Lower leg skin (tissue), 4 donors: ENCODE measurements around the gene CFAP65. TPM values are rescaled to one million over a fixed set of nuclear protein-coding genes. Genes with fewer than 3 reads are reported as not detected.

ENCODE experiments used
- DNase-seq, 2 donors: peaks; one replicate each; pipeline ENCODE4 v3.0.0-alpha.2; 2019; ENCODE audit warnings: low spot score in 2 of 2
- H3K4me3 ChIP-seq: fragments of 200-600 bp; sonication (generic); 2 replicates; pipeline ENCODE4 v1.5.1; 2017; ENCODE audit warnings: mild to moderate bottlenecking, low read depth; ENCODE audit not compliant: poor library complexity, severe bottlenecking
- CTCF ChIP-seq, 3 donors: fragments of 450-650 bp; IDR thresholded peaks; one replicate each; pipeline ENCODE4 v1.5.1; 2016; ENCODE audit warnings: antibody characterized with exemption in 3 of 3, mild to moderate bottlenecking in 3 of 3, moderate library complexity in 2 of 3
- POLR2A ChIP-seq, 2 donors: fragments of 450-650 bp; IDR thresholded peaks; one replicate each; pipeline ENCODE4 v1.6.1; 2016 to 2017; ENCODE audit warnings: antibody characterized with exemption in 2 of 2, mild to moderate bottlenecking in 1 of 2, moderate library complexity in 1 of 2
- WGBS, 2 donors: methylation state at CpG; one replicate each; pipeline ENCODE4 v1.1.5; 2018; 5-methylcytosine and 5-hydroxymethylcytosine counted together
- intact Hi-C: fragments of 100-400 bp; cut with DNase I; formaldehyde crosslinking; loops from one replicate; pipeline ENCODE4 v1.15.0; 2023; ENCODE audit warnings: low total_unique reads
- total RNA-seq, 4 donors: library from RNA; depleted of rRNA; stranded (reverse); fragments of >200 nt; gene quantifications; one replicate each; pipeline ENCODE4 v1.1.0, GENCODE V29; 2016

CFAP65 gene
- total RNA-seq, 4 donors from 2014 or later, result not detected

- DNase-seq, result no peak
- TF ChIP-seq POLR2A (IDR thresholded peaks at IDR 0.05) (no peak), CTCF (IDR thresholded peaks at IDR 0.05) (no peak)
- no peak overlapping the region for H3K4me3 ChIP-seq
- intact Hi-C loops, result no loop called here
Measured at GRCh38 chr2:219086196-219086595, 44.9 kb upstream of the CFAP65 start.

- TF ChIP-seq POLR2A (IDR thresholded peaks at IDR 0.05) (no peak), CTCF (IDR thresholded peaks at IDR 0.05) (no peak)
- H3K4me3 ChIP-seq, result no peak overlapping the region
- intact Hi-C loops, result no loop called here
- no peak for DNase-seq
Measured at GRCh38 chr2:219084791-219085190, 43.5 kb upstream of the CFAP65 start.

GRCh38 chr2:219082332-219082958 is 41.1 kb upstream of the CFAP65 start:
- DNase-seq, result no peak
- WGBS, 2 donors, result 74 to 75% methylated on average over 5 of the region's 5 CpGs
- no peak for TF ChIP-seq POLR2A (IDR thresholded peaks at IDR 0.05)
- no peak for TF ChIP-seq CTCF (IDR thresholded peaks at IDR 0.05)
- intact Hi-C loops, result no loop called here
- H3K4me3 ChIP-seq, result no peak overlapping the region

GRCh38 chr2:219081701-219082331 is 40.5 kb upstream of the CFAP65 start:
- TF ChIP-seq POLR2A (IDR thresholded peaks at IDR 0.05) (no peak), CTCF (IDR thresholded peaks at IDR 0.05) (no peak)
- DNase-seq, result no peak
- H3K4me3 ChIP-seq, result no peak overlapping the region
- intact Hi-C loops, result no loop called here

- no peak for DNase-seq
- WGBS, 2 donors, result 89 to 90% methylated on average over 7 of the region's 7 CpGs
- TF ChIP-seq POLR2A (IDR thresholded peaks at IDR 0.05), result no peak
- TF ChIP-seq CTCF (IDR thresholded peaks at IDR 0.05), result no peak
- intact Hi-C loops, result no loop called here
- no peak overlapping the region for H3K4me3 ChIP-seq
Measured at GRCh38 chr2:219081096-219081495, 39.8 kb upstream of the CFAP65 start.

GRCh38 chr2:219079417-219079816 is 38.1 kb upstream of the CFAP65 start:
- WGBS, 2 donors, result 89 to 97% methylated on average over 2 of the region's 2 CpGs

More at GRCh38 chr2:219079417-219079816, 38.1 kb upstream of the CFAP65 start:
- H3K4me3 ChIP-seq, result no peak overlapping the region
- no peak for TF ChIP-seq POLR2A (IDR thresholded peaks at IDR 0.05)
- TF ChIP-seq CTCF (IDR thresholded peaks at IDR 0.05), result no peak
- no peak for DNase-seq
- intact Hi-C loops, result no loop called here
